Tibial artery (tissue), 4 donors: ENCODE data around the gene GNPAT.

ENCODE experiments used
- DNase-seq, 2 donors: peaks; one replicate each; pipeline ENCODE4 v3.0.0-alpha.2; 2019
- H3K27ac ChIP-seq, 2 donors: fragments of 200-600 bp; sonication (generic) in 1 of 2; 1 replicate in 1 of 2; 2 replicates in 1 of 2; pipeline ENCODE4 v1.5.1; 2018 to 2019; ENCODE audit warnings: mild to moderate bottlenecking in 1 of 2
- H3K27me3 ChIP-seq, 2 donors: fragments of 200-600 bp; sonication (generic) in 1 of 2; one replicate each; pipeline versions ENCODE4 v1.5.1 to v1.6.0; 2016 to 2019
- H3K36me3 ChIP-seq, 3 donors: fragments of 200-600 bp; sonication (generic) in 2 of 3; one replicate each; pipeline ENCODE4 v1.5.1; 2016 to 2019; ENCODE audit warnings: mild to moderate bottlenecking in 2 of 3
- H3K4me1 ChIP-seq, 4 donors: fragments of 200-600 bp; sonication (generic) in 2 of 4; 1 replicate in 3 of 4; 2 replicates in 1 of 4; pipeline ENCODE4 v1.5.1; 2016 to 2019
- H3K4me3 ChIP-seq, 2 donors: fragments of 200-600 bp; sonication (generic) in 1 of 2; 1 replicate in 1 of 2; 2 replicates in 1 of 2; pipeline ENCODE4 v1.5.1; 2018 to 2019; ENCODE audit warnings: mild to moderate bottlenecking in 2 of 2
- H3K9me3 ChIP-seq, 3 donors: fragments of 200-600 bp; sonication (generic) in 1 of 3; one replicate each; pipeline ENCODE4 v1.5.1; 2016 to 2019
- intact Hi-C: fragments of 100-400 bp; cut with DNase I; formaldehyde crosslinking; loops from one replicate; pipeline ENCODE4 v1.15.0; 2023; ENCODE audit warnings: low total_unique reads
- TF ChIP-seq, protein P1 (sequence below), 2 experiments: fragments of 200-600 bp in 1 of 2; fragments of 450-650 bp in 1 of 2; IDR thresholded peaks; one replicate each; pipeline ENCODE4 v1.5.1; 2017 to 2019; ENCODE audit warnings: antibody characterized with exemption in 2 of 2, mild to moderate bottlenecking in 1 of 2, moderate library complexity in 1 of 2

The GNPAT gene

DNA sequence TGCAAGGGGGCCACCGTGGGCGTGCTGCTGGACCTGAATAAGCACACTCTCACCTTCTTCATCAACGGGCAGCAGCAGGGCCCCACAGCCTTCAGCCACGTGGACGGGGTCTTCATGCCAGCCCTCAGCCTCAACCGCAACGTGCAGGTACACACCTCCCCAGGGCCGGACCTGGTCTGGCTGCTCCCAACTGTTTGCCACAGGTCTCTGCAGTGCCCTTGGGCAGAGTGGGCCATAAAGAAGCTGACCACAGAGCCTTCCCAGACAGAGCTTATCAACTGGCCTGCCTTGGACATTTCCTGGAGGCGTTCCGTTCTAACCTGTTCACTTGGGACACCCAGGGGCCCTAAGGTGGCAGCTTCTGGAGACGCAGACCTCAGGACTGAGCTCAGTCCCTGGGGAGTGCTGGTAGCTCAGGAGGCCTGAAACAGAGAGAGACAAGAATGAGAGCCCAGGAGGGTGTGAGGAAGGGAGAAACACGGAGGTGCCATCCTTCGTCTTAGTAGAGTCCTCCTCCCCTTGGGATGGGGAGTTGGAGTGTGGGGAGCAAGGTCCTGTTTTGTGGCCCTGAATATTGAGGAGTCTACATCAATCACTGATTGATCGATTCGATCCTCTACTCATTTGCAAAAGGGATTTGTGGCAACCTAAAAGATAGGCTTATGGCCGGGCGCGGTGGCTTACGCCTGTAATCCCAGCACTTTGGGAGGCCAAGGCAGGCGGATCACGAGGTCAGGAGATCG, 27.0 kb upstream of the GNPAT start:
- TF ChIP-seq, protein P1, sequence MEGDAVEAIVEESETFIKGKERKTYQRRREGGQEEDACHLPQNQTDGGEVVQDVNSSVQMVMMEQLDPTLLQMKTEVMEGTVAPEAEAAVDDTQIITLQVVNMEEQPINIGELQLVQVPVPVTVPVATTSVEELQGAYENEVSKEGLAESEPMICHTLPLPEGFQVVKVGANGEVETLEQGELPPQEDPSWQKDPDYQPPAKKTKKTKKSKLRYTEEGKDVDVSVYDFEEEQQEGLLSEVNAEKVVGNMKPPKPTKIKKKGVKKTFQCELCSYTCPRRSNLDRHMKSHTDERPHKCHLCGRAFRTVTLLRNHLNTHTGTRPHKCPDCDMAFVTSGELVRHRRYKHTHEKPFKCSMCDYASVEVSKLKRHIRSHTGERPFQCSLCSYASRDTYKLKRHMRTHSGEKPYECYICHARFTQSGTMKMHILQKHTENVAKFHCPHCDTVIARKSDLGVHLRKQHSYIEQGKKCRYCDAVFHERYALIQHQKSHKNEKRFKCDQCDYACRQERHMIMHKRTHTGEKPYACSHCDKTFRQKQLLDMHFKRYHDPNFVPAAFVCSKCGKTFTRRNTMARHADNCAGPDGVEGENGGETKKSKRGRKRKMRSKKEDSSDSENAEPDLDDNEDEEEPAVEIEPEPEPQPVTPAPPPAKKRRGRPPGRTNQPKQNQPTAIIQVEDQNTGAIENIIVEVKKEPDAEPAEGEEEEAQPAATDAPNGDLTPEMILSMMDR (IDR thresholded peaks at IDR 0.05), result no peak
- H3K36me3 ChIP-seq, result no peaks in the 10 kb centered on the region
- H3K4me3 ChIP-seq, result no peak overlapping the region
- H3K27ac ChIP-seq, result no peak overlapping the region
- H3K27me3 ChIP-seq, result peaks cover 0 to 24% of the 10 kb centered on the region in 2 donors
- H3K4me1 ChIP-seq, result peaks cover 0 to 6% (median 4%) of the 10 kb centered on the region in 4 donors
- no peak for DNase-seq
- no peaks in the 10 kb centered on the region for H3K9me3 ChIP-seq
- intact Hi-C loops, result loop anchor here (5.0 kb wide), 2 partner anchors 297 to 417 kb away; no protein-coding TSS in a partner anchor

DNA sequence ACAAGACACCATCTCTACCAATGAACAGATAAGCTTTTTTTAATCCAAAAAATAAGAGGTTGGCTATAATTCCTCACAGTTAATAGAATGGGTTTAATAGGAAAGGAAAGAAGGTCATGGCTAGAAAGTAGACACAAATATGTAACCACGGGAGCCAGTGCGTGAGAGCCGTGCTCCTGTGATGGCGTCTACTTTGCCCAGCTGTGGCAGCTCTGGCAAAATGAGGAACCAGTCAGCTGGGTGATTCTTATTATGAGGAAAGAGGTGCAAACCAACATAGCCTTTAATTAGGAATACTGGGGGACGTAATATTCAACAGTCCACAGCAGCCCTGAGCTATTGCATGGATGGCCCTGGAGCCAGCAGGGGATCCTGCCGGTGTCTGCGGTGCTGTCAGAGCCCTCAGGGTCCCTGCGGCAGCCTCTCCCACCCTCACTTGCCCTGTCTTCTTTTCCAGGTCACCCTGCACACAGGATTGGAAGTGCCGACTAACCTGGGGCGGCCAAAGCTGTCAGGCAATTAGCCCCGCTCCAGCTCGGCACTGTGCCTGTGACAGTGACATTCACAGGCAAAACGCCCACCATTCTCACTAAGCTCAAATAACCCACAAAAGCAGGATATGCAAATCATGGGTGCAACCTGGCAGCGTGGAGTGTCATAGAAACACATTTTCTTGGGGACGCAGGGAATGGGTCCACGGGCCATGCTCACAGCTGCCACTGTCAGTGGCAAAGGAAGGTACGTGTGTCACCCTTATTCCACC, 25.9 kb upstream of the GNPAT start:
- TF ChIP-seq, protein P1 (IDR thresholded peaks at IDR 0.05), result no peak
- no peak overlapping the region for H3K4me3 ChIP-seq
- no peak for DNase-seq
- no peaks in the 10 kb centered on the region for H3K9me3 ChIP-seq
- H3K4me1 ChIP-seq, result peaks cover 0 to 6% (median 4%) of the 10 kb centered on the region in 4 donors
- no peaks in the 10 kb centered on the region for H3K36me3 ChIP-seq
- H3K27me3 ChIP-seq, result peaks cover 0 to 24% of the 10 kb centered on the region in 2 donors
- H3K27ac ChIP-seq, result no peak overlapping the region
- intact Hi-C loops, result loop anchor here (5.0 kb wide), 2 partner anchors 298 to 418 kb away; no protein-coding TSS in a partner anchor

- peaks cover 0 to 24% of the 10 kb centered on the region in 2 donors for H3K27me3 ChIP-seq
- no peak for DNase-seq
These were observed 25.2 kb upstream of the GNPAT start for GRCh38 chr1:231215681-231216385.

DNA sequence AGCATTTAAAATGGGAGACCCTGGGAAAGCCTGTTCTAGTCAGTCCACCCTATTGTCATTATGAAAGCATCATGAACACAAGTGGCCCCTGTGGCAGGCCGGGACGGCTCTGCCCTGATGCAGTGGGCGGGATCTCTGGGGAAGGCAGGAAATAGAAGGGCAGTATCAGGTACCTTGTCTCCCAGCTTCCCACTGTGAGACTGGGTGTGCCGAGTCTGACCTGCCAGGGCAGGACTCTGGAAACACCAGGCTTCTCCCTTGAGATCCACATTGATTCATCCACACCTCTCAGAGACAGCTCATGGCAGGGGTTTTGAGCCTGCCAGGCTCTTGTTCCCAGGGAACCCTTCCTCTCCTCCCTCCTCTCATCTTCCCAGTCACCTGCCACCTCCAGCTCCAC, 24.5 kb upstream of the GNPAT start:
- H3K27me3 ChIP-seq, result peaks cover 0 to 24% of the 10 kb centered on the region in 2 donors
- TF ChIP-seq, protein P1 (IDR thresholded peaks at IDR 0.05), result no peak
- no peaks in the 10 kb centered on the region for H3K9me3 ChIP-seq
- no peak overlapping the region for H3K27ac ChIP-seq
- intact Hi-C loops, result no loop called here
- peaks cover 0 to 1% (median 0%) of the 10 kb centered on the region in 3 donors for H3K36me3 ChIP-seq
- H3K4me1 ChIP-seq, result peaks cover 0 to 2% (median 2%) of the 10 kb centered on the region in 4 donors
- no peak for DNase-seq
- H3K4me3 ChIP-seq, result no peak overlapping the region

More at GRCh38 chr1:231215681-231216385, 25.2 kb upstream of the GNPAT start:
- H3K4me1 ChIP-seq, result peaks cover 0 to 6% (median 4%) of the 10 kb centered on the region in 4 donors
- no peak overlapping the region for H3K4me3 ChIP-seq
- H3K27ac ChIP-seq, result no peak overlapping the region
- no peaks in the 10 kb centered on the region for H3K36me3 ChIP-seq
- intact Hi-C loops, result no loop called here
- TF ChIP-seq, protein P1 (IDR thresholded peaks at IDR 0.05), result no peak
- H3K9me3 ChIP-seq, result no peaks in the 10 kb centered on the region

GRCh38 chr1:231217056-231217455, 24.0 kb upstream of the GNPAT start:
- Histone ChIP-seq H3K27me3 (peaks cover 0 to 24% of the 10 kb centered on the region in 2 donors), H3K4me3 (no peak overlapping the region), H3K27ac (no peak overlapping the region), H3K4me1 (no peaks in the 10 kb centered on the region), H3K36me3 (peaks cover 0 to 6% (median 0%) of the 10 kb centered on the region in 3 donors), H3K9me3 (no peaks in the 10 kb centered on the region)
- DNase-seq, result no peak
- intact Hi-C loops, result no loop called here
- TF ChIP-seq, protein P1 (IDR thresholded peaks at IDR 0.05), result no peak
